ENCODE measurements around the gene CD38. TPM values are rescaled to one million over a fixed set of nuclear protein-coding genes. Genes with fewer than 3 reads are reported as not detected.
"Not testable (repeated sequence)": the region's sequence is repeated elsewhere in the genome, so short reads cannot be mapped to it uniquely, and the experiment has no call there.

The CD38 gene
- polyA plus RNA-seq, 1 donor from 2014 or later, result 0.21 TPM

GRCh38 chr4:15799141-15799540, 21.0 kb downstream of the CD38 start:
- Histone ChIP-seq H3K4me3 (ENCODE audit: low read length) (no peak overlapping the region), H3K9me3 (ENCODE audit: low read length) (no peaks in the 10 kb centered on the region), H3K27ac (ENCODE audit: low read length) (no peak overlapping the region), H3K9ac (ENCODE audit: low read length) (no peak overlapping the region), H3K9me2 (ENCODE audit: insufficient read depth, low read length) (no peaks in the 10 kb centered on the region), H3K36me3 (ENCODE audit: insufficient read depth, low read length) (no peaks in the 10 kb centered on the region), H3K79me2 (replicated peaks; ENCODE audit: insufficient read depth, low read length) (no peaks in the 10 kb centered on the region), H3K4me2 (ENCODE audit: low read length) (no peak overlapping the region), H2AFZ (ENCODE audit: low read depth, low read length) (no peak overlapping the region), H3F3A (ENCODE audit: insufficient read depth, low read length, poor library complexity, severe bottlenecking) (no peaks in the 10 kb centered on the region), H3K27me3 (ENCODE audit: insufficient read depth, low read depth, low read length) (no peaks in the 10 kb centered on the region), H4K20me1 (ENCODE audit: insufficient read depth) (no peaks in the 10 kb centered on the region)
- TF ChIP-seq MXI1 (conservative IDR thresholded peaks at IDR 0.05; ENCODE audit: poor library complexity, severe bottlenecking) (no peak), EZH2 (IDR thresholded peaks at IDR 0.05; ENCODE audit: borderline replicate concordance, insufficient read depth, low read length, poor library complexity, severe bottlenecking) (no peak), SMC3 (conservative IDR thresholded peaks at IDR 0.05; ENCODE audit: poor library complexity) (no peak), RAD21 (conservative IDR thresholded peaks at IDR 0.05) (no peak), TAF1 (IDR thresholded peaks at IDR 0.05; ENCODE audit: low read depth) (no peak), POLR2AphosphoS5 (IDR thresholded peaks at IDR 0.05) (no peak), CTCF (IDR thresholded peaks at IDR 0.05; ENCODE audit: poor library complexity, severe bottlenecking) (no peak), EP300 (conservative IDR thresholded peaks at IDR 0.05; ENCODE audit: poor library complexity, severe bottlenecking) (no peak), REST (IDR thresholded peaks at IDR 0.05; ENCODE audit: borderline replicate concordance) (no peak)

GRCh38 chr4:15799701-15800100, 21.6 kb downstream of the CD38 start:
- no peaks in the 10 kb centered on the region for H3F3A ChIP-seq (ENCODE audit: insufficient read depth, low read length, poor library complexity, severe bottlenecking)
- no peaks in the 10 kb centered on the region for H3K79me2 ChIP-seq (replicated peaks; ENCODE audit: insufficient read depth, low read length)
- H3K36me3 ChIP-seq (ENCODE audit: insufficient read depth, low read length), result no peaks in the 10 kb centered on the region
- TF ChIP-seq POLR2AphosphoS5 (IDR thresholded peaks at IDR 0.05) (no peak), REST (IDR thresholded peaks at IDR 0.05; ENCODE audit: borderline replicate concordance) (no peak), EP300 (conservative IDR thresholded peaks at IDR 0.05; ENCODE audit: poor library complexity, severe bottlenecking) (no peak), CTCF (IDR thresholded peaks at IDR 0.05; ENCODE audit: poor library complexity, severe bottlenecking) (no peak), EZH2 (IDR thresholded peaks at IDR 0.05; ENCODE audit: borderline replicate concordance, insufficient read depth, low read length, poor library complexity, severe bottlenecking) (no peak), SMC3 (conservative IDR thresholded peaks at IDR 0.05; ENCODE audit: poor library complexity) (no peak), TAF1 (IDR thresholded peaks at IDR 0.05; ENCODE audit: low read depth) (no peak), MXI1 (conservative IDR thresholded peaks at IDR 0.05; ENCODE audit: poor library complexity, severe bottlenecking) (no peak), RAD21 (conservative IDR thresholded peaks at IDR 0.05) (no peak)
- H4K20me1 ChIP-seq (ENCODE audit: insufficient read depth), result no peaks in the 10 kb centered on the region
- H3K9me3 ChIP-seq (ENCODE audit: low read length), result no peaks in the 10 kb centered on the region
- H3K4me2 ChIP-seq (ENCODE audit: low read length), result no peak overlapping the region
- H3K27ac ChIP-seq (ENCODE audit: low read length), result no peak overlapping the region
- no peak overlapping the region for H3K9ac ChIP-seq (ENCODE audit: low read length)
- no peaks in the 10 kb centered on the region for H3K27me3 ChIP-seq (ENCODE audit: insufficient read depth, low read depth, low read length)
- no peaks in the 10 kb centered on the region for H3K9me2 ChIP-seq (ENCODE audit: insufficient read depth, low read length)
- no peak overlapping the region for H2AFZ ChIP-seq (ENCODE audit: low read depth, low read length)
- H3K4me3 ChIP-seq (ENCODE audit: low read length), result no peak overlapping the region

GRCh38 chr4:15802497-15802896, 24.4 kb downstream of the CD38 start:
- not testable (repeated sequence) for H3K79me2 ChIP-seq (replicated peaks; ENCODE audit: insufficient read depth, low read length); H4K20me1 ChIP-seq (ENCODE audit: insufficient read depth); H3F3A ChIP-seq (ENCODE audit: insufficient read depth, low read length, poor library complexity, severe bottlenecking); H3K9me3 ChIP-seq (ENCODE audit: low read length); H3K9ac ChIP-seq (ENCODE audit: low read length); H3K4me2 ChIP-seq (ENCODE audit: low read length); H3K36me3 ChIP-seq (ENCODE audit: insufficient read depth, low read length); H3K4me3 ChIP-seq (ENCODE audit: low read length); H3K27ac ChIP-seq (ENCODE audit: low read length); H2AFZ ChIP-seq (ENCODE audit: low read depth, low read length); H3K27me3 ChIP-seq (ENCODE audit: insufficient read depth, low read depth, low read length); H3K9me2 ChIP-seq (ENCODE audit: insufficient read depth, low read length)

Data from neural cell (in vitro differentiated cells).